Upper lobe of left lung (tissue), 4 donors: ENCODE measurements around the gene DARS2.

Source experiments
- EP300 ChIP-seq, 4 donors: sonication (generic); formaldehyde crosslinking; IDR thresholded peaks; one replicate each; pipeline ENCODE4 v1.5.1; 2017; ENCODE audit warnings: antibody characterized with exemption in 4 of 4, control low read depth in 2 of 4
- TF ChIP-seq, protein P1 (sequence below), 6 experiments: fragments of 450-650 bp in 4 of 6; fragments of 200-600 bp in 2 of 6; sonication (generic) in 2 of 6; IDR thresholded peaks; one replicate each; pipeline ENCODE4 v1.5.1; 2016 to 2019; ENCODE audit warnings: antibody characterized with exemption in 6 of 6

- TF ChIP-seq EP300 (IDR thresholded peaks at IDR 0.05): no peak
- TF ChIP-seq, protein P1, sequence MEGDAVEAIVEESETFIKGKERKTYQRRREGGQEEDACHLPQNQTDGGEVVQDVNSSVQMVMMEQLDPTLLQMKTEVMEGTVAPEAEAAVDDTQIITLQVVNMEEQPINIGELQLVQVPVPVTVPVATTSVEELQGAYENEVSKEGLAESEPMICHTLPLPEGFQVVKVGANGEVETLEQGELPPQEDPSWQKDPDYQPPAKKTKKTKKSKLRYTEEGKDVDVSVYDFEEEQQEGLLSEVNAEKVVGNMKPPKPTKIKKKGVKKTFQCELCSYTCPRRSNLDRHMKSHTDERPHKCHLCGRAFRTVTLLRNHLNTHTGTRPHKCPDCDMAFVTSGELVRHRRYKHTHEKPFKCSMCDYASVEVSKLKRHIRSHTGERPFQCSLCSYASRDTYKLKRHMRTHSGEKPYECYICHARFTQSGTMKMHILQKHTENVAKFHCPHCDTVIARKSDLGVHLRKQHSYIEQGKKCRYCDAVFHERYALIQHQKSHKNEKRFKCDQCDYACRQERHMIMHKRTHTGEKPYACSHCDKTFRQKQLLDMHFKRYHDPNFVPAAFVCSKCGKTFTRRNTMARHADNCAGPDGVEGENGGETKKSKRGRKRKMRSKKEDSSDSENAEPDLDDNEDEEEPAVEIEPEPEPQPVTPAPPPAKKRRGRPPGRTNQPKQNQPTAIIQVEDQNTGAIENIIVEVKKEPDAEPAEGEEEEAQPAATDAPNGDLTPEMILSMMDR (IDR thresholded peaks at IDR 0.05): no peak
These were observed 31.5 kb downstream of the DARS2 start for GRCh38 chr1:173856014-173856413.
